Measurements from ENCODE around the gene MAST2.
"Not testable (repeated sequence)": the region's sequence is repeated elsewhere in the genome, so short reads cannot be mapped to it uniquely, and the experiment has no call there.

Gene MAST2

DNA sequence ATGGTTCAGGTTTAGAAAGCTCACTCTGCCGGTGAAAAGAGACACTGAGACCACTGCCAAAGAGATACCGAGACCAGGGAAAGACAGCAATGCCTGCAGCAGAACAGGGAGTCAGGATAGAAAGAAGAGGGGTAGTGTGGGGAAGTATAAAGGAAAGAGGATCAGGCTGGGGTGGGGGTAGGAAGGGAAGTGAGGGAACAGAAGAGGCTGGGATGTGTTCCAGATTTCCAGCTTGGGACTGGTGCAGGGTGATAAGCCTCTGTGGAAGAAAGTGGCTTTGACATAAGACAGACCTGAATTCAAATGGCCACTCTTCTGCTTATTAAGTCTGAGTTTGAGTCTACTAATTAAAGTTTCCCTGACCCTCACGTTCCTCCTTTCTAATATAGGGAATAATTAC lies 223.1 kb downstream of the MAST2 start:
- no peak for DNase-seq (ENCODE audit: low spot score)

- DNase-seq (ENCODE audit: low spot score), result no peak
These were observed 224.6 kb downstream of the MAST2 start for GRCh38 chr1:46027788-46028573.

- no peak for DNase-seq (ENCODE audit: low spot score)
These were observed 226.9 kb downstream of the MAST2 start for GRCh38 chr1:46030074-46030870.

DNA sequence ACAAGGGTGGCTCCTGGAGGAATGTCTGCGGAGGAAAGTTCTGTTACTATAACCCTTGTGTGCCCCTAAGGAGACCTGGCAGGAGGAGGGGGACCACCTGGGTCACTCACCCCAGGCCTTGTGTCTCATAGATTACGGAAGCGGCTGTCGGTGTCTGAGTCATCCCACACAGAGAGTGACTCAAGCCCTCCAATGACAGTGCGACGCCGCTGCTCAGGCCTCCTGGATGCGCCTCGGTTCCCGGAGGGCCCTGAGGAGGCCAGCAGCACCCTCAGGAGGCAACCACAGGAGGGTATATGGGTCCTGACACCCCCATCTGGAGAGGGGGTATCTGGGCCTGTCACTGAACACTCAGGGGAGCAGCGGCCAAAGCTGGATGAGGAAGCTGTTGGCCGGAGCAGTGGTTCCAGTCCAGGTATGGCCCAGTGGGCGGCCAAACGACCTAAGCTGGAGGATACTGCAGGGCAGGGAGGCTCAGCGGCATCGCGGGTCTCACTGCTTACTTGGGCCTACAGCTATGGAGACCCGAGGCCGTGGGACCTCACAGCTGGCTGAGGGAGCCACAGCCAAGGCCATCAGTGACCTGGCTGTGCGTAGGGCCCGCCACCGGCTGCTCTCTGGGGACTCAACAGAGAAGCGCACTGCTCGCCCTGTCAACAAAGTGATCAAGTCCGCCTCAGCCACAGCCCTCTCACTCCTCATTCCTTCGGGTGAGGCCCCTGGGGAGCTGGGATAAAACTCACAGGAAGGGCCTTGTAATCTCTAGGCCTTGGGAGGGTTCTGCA lies 227.7 kb downstream of the MAST2 start:
- DNase-seq (ENCODE audit: low spot score), result no peak

DNA sequence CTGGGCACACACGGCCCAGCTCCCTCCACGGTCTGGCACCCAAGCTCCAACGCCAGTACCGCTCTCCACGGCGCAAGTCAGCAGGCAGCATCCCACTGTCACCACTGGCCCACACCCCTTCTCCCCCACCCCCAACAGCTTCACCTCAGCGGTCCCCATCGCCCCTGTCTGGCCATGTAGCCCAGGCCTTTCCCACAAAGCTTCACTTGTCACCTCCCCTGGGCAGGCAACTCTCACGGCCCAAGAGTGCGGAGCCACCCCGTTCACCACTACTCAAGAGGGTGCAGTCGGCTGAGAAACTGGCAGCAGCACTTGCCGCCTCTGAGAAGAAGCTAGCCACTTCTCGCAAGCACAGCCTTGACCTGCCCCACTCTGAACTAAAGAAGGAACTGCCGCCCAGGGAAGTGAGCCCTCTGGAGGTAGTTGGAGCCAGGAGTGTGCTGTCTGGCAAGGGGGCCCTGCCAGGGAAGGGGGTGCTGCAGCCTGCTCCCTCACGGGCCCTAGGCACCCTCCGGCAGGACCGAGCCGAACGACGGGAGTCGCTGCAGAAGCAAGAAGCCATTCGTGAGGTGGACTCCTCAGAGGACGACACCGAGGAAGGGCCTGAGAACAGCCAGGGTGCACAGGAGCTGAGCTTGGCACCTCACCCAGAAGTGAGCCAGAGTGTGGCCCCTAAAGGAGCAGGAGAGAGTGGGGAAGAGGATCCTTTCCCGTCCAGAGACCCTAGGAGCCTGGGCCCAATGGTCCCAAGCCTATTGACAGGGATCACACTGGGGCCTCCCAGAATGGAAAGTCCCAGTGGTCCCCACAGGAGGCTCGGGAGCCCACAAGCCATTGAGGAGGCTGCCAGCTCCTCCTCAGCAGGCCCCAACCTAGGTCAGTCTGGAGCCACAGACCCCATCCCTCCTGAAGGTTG lies 231.4 kb downstream of the MAST2 start:
- DNase-seq (ENCODE audit: low spot score), result no peak

DNA sequence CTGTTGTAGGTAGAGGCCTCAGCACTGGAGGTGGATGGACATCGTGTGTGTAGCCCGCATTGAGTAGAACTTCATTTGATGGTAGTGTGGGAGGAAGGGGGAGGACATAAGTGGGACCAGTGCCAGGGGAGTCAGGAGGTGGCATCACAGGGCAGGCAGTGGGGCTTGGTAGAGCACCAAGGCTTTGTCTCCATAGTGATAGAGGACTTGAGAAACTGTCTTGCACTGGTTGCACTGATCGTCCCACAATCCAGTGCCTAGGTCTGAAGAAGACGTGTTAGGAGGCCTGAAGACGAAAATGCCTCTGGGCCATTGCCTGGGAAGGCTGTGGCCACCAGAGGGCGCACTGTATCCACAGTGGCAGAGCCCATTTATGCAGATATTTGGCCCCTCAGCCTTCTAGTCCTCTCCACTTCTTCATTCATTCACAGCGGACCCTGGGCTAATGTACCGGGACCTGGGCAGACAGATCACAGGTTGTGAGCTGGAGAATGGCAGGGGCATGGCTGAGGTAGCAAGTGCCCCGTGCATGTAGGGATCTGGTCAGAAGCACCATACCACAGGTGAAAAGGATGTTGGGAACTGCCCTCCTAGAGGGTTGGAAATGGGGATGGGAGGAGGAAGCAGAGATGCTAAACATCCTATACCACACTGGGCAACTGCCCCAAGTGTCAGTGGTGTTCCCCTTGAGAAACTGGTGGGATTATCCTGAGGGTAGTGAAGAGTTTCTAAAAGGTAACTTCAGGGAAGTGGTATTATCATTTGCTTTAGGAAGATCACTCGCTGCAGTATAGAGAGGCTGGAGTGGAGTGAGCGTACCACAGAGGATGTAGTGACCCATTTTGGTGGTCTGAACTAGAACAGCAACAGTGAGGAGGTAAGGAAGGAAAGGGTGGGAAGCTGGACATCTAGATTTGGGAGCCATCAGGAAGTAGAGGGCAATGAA lies 233.8 kb downstream of the MAST2 start:
- peak; percentile 91 for DNase-seq (ENCODE audit: low spot score)

DNA sequence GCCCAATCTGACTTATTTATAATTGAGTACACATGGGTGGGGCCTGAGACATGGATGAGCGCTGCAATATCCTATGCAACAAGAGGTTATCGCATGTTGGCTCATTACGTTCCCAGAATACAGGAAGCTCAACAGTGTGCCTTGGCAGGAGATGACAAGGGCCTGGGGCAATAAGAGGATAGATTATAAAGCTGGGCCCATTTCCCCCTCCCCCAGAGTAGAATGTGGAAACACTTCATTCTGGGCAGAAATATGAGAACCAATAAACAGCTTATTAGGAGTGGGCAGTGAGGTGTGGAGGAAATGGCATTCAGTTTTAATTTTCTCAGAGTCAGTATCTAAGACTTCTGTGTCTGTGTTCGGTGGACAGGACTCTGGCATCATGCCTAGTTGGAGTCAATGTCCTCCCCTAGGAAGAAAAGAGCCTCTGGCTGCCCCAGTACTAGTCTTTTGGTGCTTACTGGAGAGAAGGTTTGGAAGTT lies 236.2 kb downstream of the MAST2 start:
- DNase-seq (ENCODE audit: low spot score), result no peak

- DNase-seq (ENCODE audit: low spot score), result no peak
These were observed 238.1 kb downstream of the MAST2 start for GRCh38 chr1:46041551-46041950.

DNA sequence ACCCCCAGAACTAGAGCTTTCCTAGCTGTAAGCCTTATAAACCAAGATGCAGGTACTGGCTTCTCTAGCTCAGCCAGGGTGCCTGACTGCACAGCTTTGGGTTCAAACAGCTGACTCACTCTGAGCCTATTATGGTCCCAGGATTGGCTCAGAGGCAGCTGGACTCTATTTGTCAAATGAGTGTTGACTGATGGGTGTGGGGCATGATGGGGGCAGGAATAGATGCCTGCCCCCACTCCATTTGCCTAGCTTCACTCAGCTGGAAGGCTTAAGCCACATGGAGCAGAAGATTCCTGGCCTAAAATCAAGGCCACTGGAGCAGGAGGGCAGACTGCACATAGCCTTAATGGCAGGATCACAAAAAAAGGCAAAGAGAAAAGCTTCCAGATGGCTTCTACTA lies 238.6 kb downstream of the MAST2 start:
- no peak for DNase-seq (ENCODE audit: low spot score)

DNA sequence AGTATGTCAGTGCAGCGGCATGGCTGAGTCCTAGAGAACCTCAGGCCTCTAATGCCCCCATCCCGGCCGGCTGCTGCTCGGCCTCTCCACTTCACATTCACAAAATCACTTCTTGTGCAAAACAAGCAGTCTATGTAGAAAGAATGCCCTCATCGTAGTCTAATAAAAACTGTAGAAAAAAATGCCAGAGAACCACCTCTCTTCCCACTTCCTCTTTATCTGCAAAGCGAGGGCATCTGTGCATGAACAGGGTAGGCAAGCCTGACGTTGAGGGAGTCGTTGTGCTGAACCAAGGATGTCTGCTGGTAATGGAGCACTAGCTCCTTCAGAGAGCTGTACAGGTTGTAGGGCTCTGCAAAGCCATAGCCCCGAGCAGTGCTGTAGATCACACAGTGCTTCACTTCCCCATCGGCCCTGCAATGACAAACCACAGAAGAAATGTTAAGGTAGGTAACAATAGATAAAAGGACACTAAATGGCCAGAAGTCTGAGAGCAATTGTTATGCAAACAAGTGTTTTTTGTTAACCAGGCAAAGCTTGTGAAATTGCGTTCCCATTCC lies 240.1 kb downstream of the MAST2 start:
- no peak for DNase-seq (ENCODE audit: low spot score)

GRCh38 chr1:46044116-46044515 lies 240.7 kb downstream of the MAST2 start:
- no peak for DNase-seq (ENCODE audit: low spot score)

GRCh38 chr1:46053734-46054133 lies 250.3 kb downstream of the MAST2 start:
- DNase-seq (ENCODE audit: low spot score), result no peak

GRCh38 chr1:46056325-46056724 lies 252.9 kb downstream of the MAST2 start:
- DNase-seq (ENCODE audit: low spot score), result no peak

GRCh38 chr1:46057215-46057614 lies 253.8 kb downstream of the MAST2 start:
- not testable (repeated sequence) for DNase-seq (ENCODE audit: low spot score)

DNA sequence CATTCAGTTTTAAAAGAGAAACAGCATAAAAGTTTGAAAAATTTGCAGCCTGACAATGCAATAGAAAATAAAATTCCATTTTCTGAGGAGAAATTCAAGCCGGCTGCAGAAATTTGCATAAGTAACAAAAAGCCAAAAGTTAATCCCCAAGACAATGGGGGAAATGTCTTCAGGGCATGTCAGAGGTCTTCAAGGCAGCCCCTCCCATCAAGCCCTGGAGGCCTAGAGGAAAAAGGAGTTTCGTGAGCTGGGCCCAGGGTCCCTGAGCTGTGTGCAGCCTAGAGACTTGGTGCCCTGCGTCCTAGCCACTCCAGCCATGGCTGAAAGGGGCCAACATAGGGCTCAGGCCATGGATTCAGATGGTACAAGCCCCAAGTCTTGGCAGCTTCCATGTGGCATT lies 254.4 kb downstream of the MAST2 start:
- DNase-seq (ENCODE audit: low spot score), result no peak

DNA sequence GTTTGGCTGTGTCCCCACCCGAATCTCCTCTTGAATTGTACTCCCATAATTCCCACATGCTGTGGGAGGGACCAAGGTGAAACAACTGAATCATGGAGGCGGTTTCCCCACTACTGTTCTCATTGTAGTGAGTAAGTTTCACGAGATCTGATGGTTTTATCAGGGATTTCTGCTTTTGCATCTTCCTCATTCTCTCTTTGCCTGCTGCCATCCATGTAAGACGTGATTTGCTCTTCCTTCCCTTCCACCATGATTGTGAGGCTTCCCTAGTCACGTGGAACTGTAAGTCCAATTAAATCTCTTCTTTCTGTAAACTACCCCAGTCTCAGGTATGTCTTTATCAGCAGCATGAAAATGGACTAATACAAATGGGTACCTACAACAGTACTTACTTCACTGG lies 255.5 kb downstream of the MAST2 start:
- no peak for DNase-seq (ENCODE audit: low spot score)

DNA sequence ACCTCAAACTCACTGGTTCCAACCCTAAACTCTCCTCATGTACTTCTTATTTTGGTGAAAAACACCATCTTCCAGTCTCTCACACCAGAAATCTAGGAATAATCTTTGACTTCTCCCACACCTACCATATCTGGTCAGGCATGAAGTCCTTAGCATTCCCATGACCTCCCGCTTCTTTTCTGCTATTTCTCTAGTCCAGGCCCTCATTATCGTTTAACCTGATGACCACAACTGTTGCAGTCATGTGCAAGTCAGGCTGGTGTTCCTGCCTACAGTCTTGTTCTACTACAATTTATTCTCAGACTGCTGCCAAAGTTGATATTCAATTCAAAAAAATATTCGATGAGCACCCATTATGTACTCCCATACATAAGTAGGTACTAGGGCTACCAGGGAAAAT lies 257.7 kb downstream of the MAST2 start:
- no peak for DNase-seq (ENCODE audit: low spot score)

DNA sequence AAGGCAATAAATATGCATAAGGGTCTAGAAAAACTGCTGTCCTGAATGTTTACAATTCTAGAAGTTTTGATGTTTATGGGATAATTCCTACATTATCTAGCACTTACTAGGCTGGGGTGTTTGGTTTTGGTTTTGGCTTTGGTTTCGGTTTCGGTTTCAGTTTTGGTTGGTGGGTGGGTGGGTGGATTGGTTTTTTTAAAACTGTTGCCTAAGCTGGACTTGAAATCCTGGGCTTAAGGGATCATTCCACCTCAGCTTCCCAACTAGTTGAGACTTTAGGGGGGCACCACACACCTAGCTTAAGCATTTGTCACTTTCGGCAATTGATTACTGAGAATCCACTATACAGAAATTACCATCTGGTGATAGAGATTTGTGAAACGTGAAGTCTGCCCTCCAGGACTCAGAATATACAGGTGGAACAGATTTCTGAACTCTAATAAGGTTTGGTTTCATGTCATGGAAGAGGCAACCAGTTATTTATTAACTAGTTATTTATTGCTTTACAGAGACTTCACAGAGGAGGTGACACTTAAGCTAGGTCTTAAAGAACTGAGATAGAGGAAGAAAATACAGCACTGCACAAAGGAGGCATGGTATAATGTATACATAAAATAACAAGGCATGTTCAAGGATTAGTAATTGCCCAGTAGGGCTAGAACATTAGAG lies 259.4 kb downstream of the MAST2 start:
- peak; percentile 22 for DNase-seq (ENCODE audit: low spot score)

DNA sequence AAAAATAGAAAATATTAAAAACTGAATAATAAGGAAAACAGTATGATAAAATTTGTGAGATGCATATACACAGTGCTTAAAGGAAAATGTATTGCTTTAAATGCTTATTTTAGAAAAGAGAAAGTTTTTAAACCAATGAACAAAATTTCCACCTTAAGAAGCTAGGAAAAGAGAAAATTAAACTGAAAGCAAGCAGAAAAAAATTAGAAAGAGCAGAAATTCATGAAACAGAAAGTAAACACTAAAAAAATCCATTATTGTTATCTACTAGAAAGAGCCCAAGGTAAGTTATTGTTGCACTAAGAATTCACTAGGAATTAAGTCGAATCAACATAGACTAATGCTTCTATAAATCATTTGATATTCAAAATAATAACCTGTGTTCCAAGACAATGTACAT lies 261.3 kb downstream of the MAST2 start:
- DNase-seq (ENCODE audit: low spot score), result no peak
